Cardiac ventricle fibroblast (primary cell): ENCODE measurements around the gene ABHD12B. TPM values are rescaled to one million over a fixed set of nuclear protein-coding genes. Genes with fewer than 3 reads are reported as not detected.

Experiments used
- total RNA-seq: library from RNA; depleted of rRNA; stranded (reverse); fragments of >200 nt; gene quantifications from 2 replicates; pipeline ENCODE4 v1.2.3, GENCODE V29; 2015

Gene ABHD12B
- total RNA-seq: not detected in 2 replicates

GRCh38 chr14:50871914-50872732, at the start of gene ABHD12B:
Gene ABHD12B (plus strand): TSS chr14:50872053. CDS start chr14:50872175, 122 bp downstream.

GRCh38 chr14:50830932-50831725, 40.7 kb upstream of the ABHD12B start, which contains the start of gene NIN:
Gene NIN (minus strand): TSS chr14:50831162. CDS start chr14:50822056, 9,106 bp downstream.

GRCh38 chr14:50943943-50944646, 72.2 kb downstream of the ABHD12B start, which contains the start of gene PYGL:
Gene PYGL (minus strand): TSS chr14:50944483. CDS start chr14:50944403, 80 bp downstream.

Other genes with a start within 250 kb of the ABHD12B start
- 21.8 and 26.5 TPM in 2 replicates for gene SAV1, start 203.7 kb upstream of the ABHD12B start, total RNA-seq
- 19.9 and 20.3 TPM in 2 replicates for gene NIN, start 40.9 kb upstream of the ABHD12B start, total RNA-seq
- gene PYGL, start 72.4 kb downstream of the ABHD12B start, total RNA-seq: 98.7 and 102 TPM in 2 replicates
- 2.5 and 5.3 TPM in 2 replicates for gene TRIM9, start 223.1 kb downstream of the ABHD12B start, total RNA-seq